Measurements from ENCODE around the gene CADPS.

DNA sequence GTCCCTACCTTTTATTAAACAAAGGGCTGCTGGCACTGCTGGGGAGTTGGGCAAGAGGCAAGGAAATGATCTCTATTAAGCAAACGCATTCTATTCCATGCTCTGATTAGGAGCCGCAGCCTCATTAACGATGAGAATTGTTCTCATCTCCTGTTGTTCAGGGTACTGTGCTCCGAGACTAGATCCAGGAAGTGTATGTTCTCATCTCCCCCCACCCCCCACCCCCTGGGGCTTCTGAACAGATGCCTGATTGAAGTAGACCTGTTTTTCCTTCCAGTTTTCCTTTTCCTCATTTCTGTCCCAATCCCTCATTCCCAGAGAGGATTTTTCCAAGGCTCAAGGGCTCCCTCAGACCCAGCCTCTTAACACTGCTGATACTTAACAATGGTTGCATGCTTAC, 420.3 kb downstream of the CADPS start:
- TF ChIP-seq CTCF (IDR thresholded peaks at IDR 0.05) (no peak), POLR2A (IDR thresholded peaks at IDR 0.05) (no peak), EP300 (IDR thresholded peaks at IDR 0.05) (no peak)
